WI38 (cell line): Measurements from ENCODE around the gene C1R.
"Not testable (repeated sequence)": the region's sequence is repeated elsewhere in the genome, so short reads cannot be mapped to it uniquely, and the experiment has no call there.

Experiments used
- H3K4me3 ChIP-seq: 2 replicates; pipeline ENCODE4 v1.5.1; 2011; ENCODE audit warnings: low read depth, mild to moderate bottlenecking, control low read depth, low read length
- CTCF ChIP-seq: IDR thresholded peaks from 2 replicates; pipeline ENCODE4 v1.5.1; 2012; ENCODE audit warnings: low read depth, mild to moderate bottlenecking, control low read depth, low read length

The C1R gene

DNA sequence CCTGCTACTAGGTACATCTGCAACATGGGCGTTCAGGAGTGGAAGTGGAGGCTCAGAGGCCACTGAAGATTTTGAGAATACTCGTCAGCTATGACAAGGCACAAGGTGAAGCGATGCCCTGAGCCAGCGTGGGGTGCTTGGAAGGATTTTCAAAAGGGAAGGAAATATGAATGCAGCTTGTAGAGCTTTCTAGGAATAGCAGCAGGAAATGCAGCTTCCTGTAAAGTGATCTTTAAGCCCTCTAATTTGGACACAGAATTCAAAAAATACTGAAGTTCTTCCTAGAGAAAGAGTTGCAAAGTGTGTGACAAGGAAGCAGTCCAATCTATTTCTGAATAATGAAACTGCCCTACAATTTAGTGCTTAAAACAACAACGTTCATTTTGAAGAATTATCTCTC lies 44.9 kb downstream of the C1R start:
- no peak overlapping the region for H3K4me3 ChIP-seq
- no peak for TF ChIP-seq CTCF

GRCh38 chr12:7046383-7047105 lies 45.7 kb downstream of the C1R start:
- H3K4me3 ChIP-seq: no peak overlapping the region
- TF ChIP-seq CTCF: no peak

- TF ChIP-seq CTCF: no peak
- no peak overlapping the region for H3K4me3 ChIP-seq
Measured at GRCh38 chr12:7045913-7046312, 46.3 kb downstream of the C1R start.

GRCh38 chr12:7042842-7043241 lies 49.4 kb downstream of the C1R start:
- no peak overlapping the region for H3K4me3 ChIP-seq
- TF ChIP-seq CTCF: no peak

DNA sequence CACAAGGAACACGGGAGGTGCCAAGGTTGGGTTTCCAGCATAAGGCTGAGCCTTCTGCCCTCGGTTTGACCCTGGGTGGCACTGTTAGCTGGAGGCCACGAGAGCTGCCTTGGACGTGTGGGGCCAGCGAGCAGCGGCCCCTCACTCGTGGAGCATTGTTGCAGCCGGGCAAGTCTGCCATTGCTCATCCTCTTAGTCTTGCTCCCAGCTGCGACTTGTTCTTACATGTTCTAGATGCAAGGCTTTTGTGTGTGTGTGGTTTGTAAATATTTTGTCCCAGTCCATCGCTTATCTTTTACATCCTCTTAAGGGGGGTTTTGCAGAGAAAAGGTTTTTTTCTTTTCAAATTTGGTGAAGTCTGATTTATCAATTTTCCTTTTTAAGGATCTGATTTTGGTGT lies 52.8 kb downstream of the C1R start:
- H3K4me3 ChIP-seq: no peak overlapping the region
- TF ChIP-seq CTCF: no peak

DNA sequence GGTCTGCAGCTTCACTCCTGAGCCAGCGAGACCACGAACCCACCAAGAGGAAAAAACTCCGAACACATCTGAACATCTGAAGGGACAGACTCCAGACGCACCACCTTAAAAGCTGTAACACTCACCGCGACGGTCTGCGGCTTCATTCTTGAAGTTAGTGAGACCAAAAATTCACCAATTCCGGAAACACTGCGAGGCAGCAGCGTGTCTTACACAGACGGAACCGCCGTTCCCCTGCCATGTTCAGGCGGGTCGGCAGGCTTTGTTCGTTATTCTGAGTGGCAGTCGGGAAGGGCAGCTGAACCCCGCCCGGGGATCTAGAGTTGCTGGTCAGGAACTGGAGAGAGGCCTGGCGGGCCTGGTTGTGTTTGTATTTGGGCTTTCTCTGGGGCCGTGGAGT lies 53.7 kb downstream of the C1R start:
- no peak for TF ChIP-seq CTCF
- H3K4me3 ChIP-seq: no peak overlapping the region

DNA sequence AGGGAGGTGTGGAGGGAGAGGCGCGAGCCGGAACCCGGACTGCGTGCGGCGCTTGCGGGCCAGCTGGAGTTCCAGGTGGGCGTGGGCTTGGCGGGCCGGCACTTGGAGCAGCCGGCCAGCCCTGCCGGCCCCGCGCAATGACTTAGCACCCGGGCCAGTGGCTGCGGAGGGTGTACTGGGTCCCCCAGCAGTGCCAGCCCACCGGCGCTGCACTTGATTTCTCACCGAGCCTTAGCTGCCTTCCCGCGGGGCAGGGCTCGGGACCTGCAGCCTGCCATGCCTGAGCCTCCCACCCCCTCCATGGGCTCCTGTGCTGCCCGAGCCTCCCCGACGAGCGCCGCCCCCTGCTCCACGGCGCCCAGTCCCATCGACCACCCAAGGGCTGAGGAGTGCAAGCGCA lies 54.8 kb downstream of the C1R start:
- H3K4me3 ChIP-seq: not testable (repeated sequence)

GRCh38 chr12:7035463-7035862 lies 56.8 kb downstream of the C1R start:
- no peak for TF ChIP-seq CTCF
- H3K4me3 ChIP-seq: no peak overlapping the region
